Left lung (tissue), 10 donors: ENCODE data around the gene OXNAD1. TPM values are rescaled to one million over a fixed set of nuclear protein-coding genes. Genes with fewer than 3 reads are reported as not detected.

Experiments
- ATAC-seq: fragments of 200-7000 bp; cut with Tn5 transposase; one replicate; pipeline ENCODE4 v1.9.1; 2020; ENCODE audit warnings: moderate library complexity
- DNase-seq, 4 donors: peaks; one replicate each; pipeline ENCODE4 v3.0.0-alpha.2; 2013 to 2020
- H3K27ac ChIP-seq, 2 donors: fragments of 200-600 bp; sonication (generic) in 1 of 2; one replicate each; pipeline versions ENCODE4 v1.5.0 to v1.8.0; 2020 to 2021
- H3K27me3 ChIP-seq, 2 donors: fragments of 200-600 bp; sonication (generic) in 1 of 2; one replicate each; pipeline versions ENCODE4 v1.5.0 to v1.8.0; 2020 to 2021
- H3K36me3 ChIP-seq, 2 donors: fragments of 200-600 bp; sonication (generic) in 1 of 2; one replicate each; pipeline versions ENCODE4 v1.5.0 to v1.8.0; 2020 to 2021
- H3K4me1 ChIP-seq, 2 donors: fragments of 200-600 bp; one replicate each; pipeline ENCODE4 v1.8.0; 2021
- H3K4me3 ChIP-seq, 2 donors: fragments of 200-600 bp; sonication (generic) in 1 of 2; one replicate each; pipeline versions ENCODE4 v1.5.0 to v1.8.0; 2020 to 2021; ENCODE audit warnings: mild to moderate bottlenecking in 1 of 2
- H3K9me3 ChIP-seq, 2 donors: fragments of 200-600 bp; sonication (generic) in 1 of 2; one replicate each; pipeline versions ENCODE4 v1.5.0 to v1.8.0; 2020 to 2021
- CTCF ChIP-seq, 2 donors: fragments of 200-600 bp; sonication (generic) in 1 of 2; IDR thresholded peaks; one replicate each; pipeline versions ENCODE4 v1.5.0 to v1.8.0; 2021; ENCODE audit warnings: antibody characterized with exemption in 2 of 2
- intact Hi-C, 2 donors: fragments of 100-400 bp; cut with DNase I; formaldehyde crosslinking; loops; one replicate each; pipeline versions ENCODE4 v1.11.2 to v1.14.2; 2022
- polyA plus RNA-seq, 6 donors: library from polyadenylated mRNA; unstranded; fragments of 120-200 nt; gene quantifications; one replicate each; pipeline ENCODE4 v1.2.1, GENCODE V29; 2013; ENCODE audit not compliant: insufficient read length in 6 of 6
- total RNA-seq, 2 donors: library from RNA; stranded (reverse); fragmentation: NEBNext Ultra II Directional; extraction: Animal tissue kit (Norgen Biotek cat#: 25700); gene quantifications; one replicate each; pipeline ENCODE4 v1.2.1, GENCODE V29; 2021
- donor health status: DM: no; HTN: yes; CAD: no.
- donor health status: DM: no; HTN: no; CAD: no.

Gene OXNAD1
- total and polyA plus RNA-seq, 8 donors = 8.4 to 14.3 (median 11.9) TPM

GRCh38 chr3:16233806-16234205 lies 31.2 kb upstream of the OXNAD1 start:
- ATAC-seq (no peak), DNase-seq (no peak)
- H3K27ac ChIP-seq = no peak overlapping the region
- H3K4me3 ChIP-seq = no peak overlapping the region
- no peaks in the 10 kb centered on the region for H3K36me3 ChIP-seq
- intact Hi-C loops = no loop called here
- no peak for TF ChIP-seq CTCF (IDR thresholded peaks at IDR 0.05)
- no peaks in the 10 kb centered on the region for H3K27me3 ChIP-seq
- H3K4me1 ChIP-seq = no peaks in the 10 kb centered on the region
- H3K9me3 ChIP-seq = no peaks in the 10 kb centered on the region

GRCh38 chr3:16234281-16234680 lies 30.7 kb upstream of the OXNAD1 start:
- Histone ChIP-seq H3K9me3 (no peaks in the 10 kb centered on the region), H3K27ac (no peak overlapping the region), H3K36me3 (no peaks in the 10 kb centered on the region), H3K4me1 (peaks cover 0 to 5% of the 10 kb centered on the region in 2 donors), H3K4me3 (no peak overlapping the region), H3K27me3 (no peaks in the 10 kb centered on the region)
- no peak for DNase-seq
- ATAC-seq = no peak
- intact Hi-C loops = no loop called here
- TF ChIP-seq CTCF (IDR thresholded peaks at IDR 0.05) = no peak

GRCh38 chr3:16236030-16236639 lies 28.9 kb upstream of the OXNAD1 start:
- DNase-seq = no peak
- peaks cover 0 to 16% of the 10 kb centered on the region in 2 donors for H3K4me1 ChIP-seq
- no peaks in the 10 kb centered on the region for H3K27me3 ChIP-seq
- H3K9me3 ChIP-seq = no peaks in the 10 kb centered on the region
- intact Hi-C loops = no loop called here
- H3K4me3 ChIP-seq = no peak overlapping the region
- no peaks in the 10 kb centered on the region for H3K36me3 ChIP-seq
- no peak for TF ChIP-seq CTCF (IDR thresholded peaks at IDR 0.05)
- no peak for ATAC-seq
- H3K27ac ChIP-seq = no peak overlapping the region

GRCh38 chr3:16236856-16237393 lies 28.1 kb upstream of the OXNAD1 start:
- Histone ChIP-seq H3K27me3 (no peaks in the 10 kb centered on the region), H3K4me3 (no peak overlapping the region), H3K9me3 (no peaks in the 10 kb centered on the region), H3K36me3 (no peaks in the 10 kb centered on the region), H3K4me1 (peaks cover 0 to 16% of the 10 kb centered on the region in 2 donors), H3K27ac (no peak overlapping the region)
- no peak for TF ChIP-seq CTCF (IDR thresholded peaks at IDR 0.05)
- peak in 1 of 4 donors; percentile 41 for DNase-seq
- intact Hi-C loops = no loop called here
- peak; percentile 25 for ATAC-seq

- ATAC-seq (no peak), DNase-seq (peak in 1 of 4 donors; percentile 47)
- no peak overlapping the region for H3K27ac ChIP-seq
- no peaks in the 10 kb centered on the region for H3K36me3 ChIP-seq
- peaks cover 0 to 16% of the 10 kb centered on the region in 2 donors for H3K4me1 ChIP-seq
- no peaks in the 10 kb centered on the region for H3K9me3 ChIP-seq
- no peak for TF ChIP-seq CTCF (IDR thresholded peaks at IDR 0.05)
- no peaks in the 10 kb centered on the region for H3K27me3 ChIP-seq
- intact Hi-C loops = no loop called here
- no peak overlapping the region for H3K4me3 ChIP-seq
Measured at GRCh38 chr3:16239086-16239770, 25.8 kb upstream of the OXNAD1 start.
